Kidney epithelial cell (primary cell): ENCODE measurements around the gene NT5DC1. TPM values are rescaled to one million over a fixed set of nuclear protein-coding genes. Genes with fewer than 3 reads are reported as not detected.

Experiments used
- DNase-seq: peaks from one replicate; pipeline ENCODE4 v3.0.0-alpha.2; 2010; ENCODE audit warnings: low read depth
- H3K27me3 ChIP-seq: 2 replicates; pipeline ENCODE4 v1.6.0; 2011; ENCODE audit warnings: low read length; ENCODE audit not compliant: control insufficient read depth, insufficient read depth
- H3K36me3 ChIP-seq: 2 replicates; pipeline ENCODE4 v1.5.1; 2011; ENCODE audit warnings: low read length; ENCODE audit not compliant: control insufficient read depth, insufficient read depth
- H3K4me3 ChIP-seq: 2 replicates; pipeline ENCODE4 v1.5.1; 2011; ENCODE audit warnings: low read depth, mild to moderate bottlenecking, control low read depth, low read length
- CTCF ChIP-seq: IDR thresholded peaks from 2 replicates; pipeline ENCODE4 v1.5.1; 2011; ENCODE audit warnings: mild to moderate bottlenecking, moderate library complexity, low read length, control low read depth, inconsistent platforms; ENCODE audit not compliant: insufficient read depth, poor library complexity, severe bottlenecking
- total RNA-seq: library from RNA; depleted of rRNA; stranded (reverse); fragments of >200 nt; gene quantifications from 2 replicates; pipeline ENCODE4 v1.2.3, GENCODE V29; 2015

The NT5DC1 gene
- total RNA-seq, 1 donor from 2014 or later: 19.3 TPM

DNA sequence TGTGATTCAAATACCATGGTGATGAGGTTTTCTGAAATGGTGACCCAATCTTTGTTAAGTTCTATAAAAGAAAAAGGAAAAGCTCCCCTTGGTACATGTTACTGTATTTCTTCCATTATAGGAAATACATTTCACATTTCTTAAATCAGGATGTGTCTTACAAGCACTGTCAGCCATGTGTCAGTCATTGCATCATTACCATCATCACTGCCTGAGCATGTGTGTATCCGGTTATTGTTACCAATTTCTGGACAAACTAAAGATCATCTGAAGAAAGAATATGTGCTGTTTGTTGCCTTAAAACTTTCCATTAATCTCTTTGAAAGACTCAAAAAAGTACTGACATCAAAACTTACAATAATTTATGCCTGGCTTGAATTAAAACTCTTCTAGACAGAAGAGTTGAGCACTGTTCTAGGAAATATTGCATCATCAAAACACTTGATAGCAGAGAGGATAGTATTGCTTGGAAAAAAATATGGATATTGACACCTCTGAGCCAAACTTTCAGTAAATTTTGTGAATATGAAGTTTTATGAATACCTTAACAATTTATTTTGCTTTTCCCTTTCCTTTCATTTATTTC, 186.2 kb downstream of the NT5DC1 start:
- no peak for DNase-seq
- no peak overlapping the region for H3K4me3 ChIP-seq
- H3K36me3 ChIP-seq: no peaks in the 10 kb centered on the region
- H3K27me3 ChIP-seq: no peaks in the 10 kb centered on the region
- TF ChIP-seq CTCF: no peak

GRCh38 chr6:116287689-116288282, 187.1 kb downstream of the NT5DC1 start:
- no peak overlapping the region for H3K4me3 ChIP-seq
- H3K36me3 ChIP-seq: no peaks in the 10 kb centered on the region
- TF ChIP-seq CTCF: peak; percentile 77
- H3K27me3 ChIP-seq: no peaks in the 10 kb centered on the region
- no peak for DNase-seq

- Histone ChIP-seq H3K36me3 (no peaks in the 10 kb centered on the region), H3K27me3 (no peaks in the 10 kb centered on the region), H3K4me3 (no peak overlapping the region)
- no peak for DNase-seq
- TF ChIP-seq CTCF: no peak
These were observed 189.2 kb downstream of the NT5DC1 start for GRCh38 chr6:116289876-116290275.

GRCh38 chr6:116290799-116291198, 190.1 kb downstream of the NT5DC1 start:
- no peaks in the 10 kb centered on the region for H3K36me3 ChIP-seq
- H3K27me3 ChIP-seq: no peaks in the 10 kb centered on the region
- no peak for DNase-seq
- no peak overlapping the region for H3K4me3 ChIP-seq
- TF ChIP-seq CTCF: no peak

DNA sequence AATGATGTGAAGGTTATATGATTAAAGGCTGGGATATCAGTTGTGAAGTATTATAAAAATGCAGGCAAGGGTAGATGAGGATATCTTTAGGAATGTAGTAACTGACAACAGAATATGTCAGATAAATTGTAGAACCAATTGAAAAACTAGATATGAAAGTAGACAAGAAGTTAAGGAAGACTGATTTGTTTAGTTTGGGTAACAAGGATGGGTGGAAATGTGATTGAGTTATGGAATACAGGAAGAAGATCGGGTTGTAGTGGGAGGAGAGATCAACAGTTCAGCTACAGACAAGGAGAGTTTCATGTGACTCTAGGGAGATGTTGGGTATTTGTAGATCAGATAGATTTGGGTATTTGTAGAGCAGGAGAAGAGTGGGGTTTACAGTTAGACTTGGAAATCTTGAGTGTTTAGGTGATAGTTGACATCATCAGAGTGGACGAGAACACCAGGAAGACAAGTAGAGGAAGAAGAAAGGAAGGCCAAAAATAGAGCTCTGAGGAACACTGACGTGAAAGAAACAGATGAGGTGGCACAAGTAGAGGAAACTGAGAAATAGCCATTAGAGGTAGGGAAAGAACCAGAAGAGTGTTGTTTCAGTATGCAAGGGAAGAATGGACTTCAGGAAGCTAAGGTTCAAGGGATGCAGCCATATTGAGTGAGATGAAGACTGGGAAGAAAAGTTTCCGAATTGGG, 191.2 kb downstream of the NT5DC1 start:
- no peak overlapping the region for H3K4me3 ChIP-seq
- DNase-seq: no peak
- TF ChIP-seq CTCF: no peak

More for the DNA sequence above, 191.2 kb downstream of the NT5DC1 start:
- Histone ChIP-seq H3K36me3 (no peaks in the 10 kb centered on the region), H3K27me3 (no peaks in the 10 kb centered on the region)
